ENCODE data around the gene CDC42EP2. TPM values are rescaled to one million over a fixed set of nuclear protein-coding genes. Genes with fewer than 3 reads are reported as not detected.
A peak's percentile ranks its signal among the peaks of the same experiment; 100 is the strongest.

Gene CDC42EP2
- total and polyA plus RNA-seq, 2 donors from 2014 or later = 13.7 to 19.4 TPM

DNA sequence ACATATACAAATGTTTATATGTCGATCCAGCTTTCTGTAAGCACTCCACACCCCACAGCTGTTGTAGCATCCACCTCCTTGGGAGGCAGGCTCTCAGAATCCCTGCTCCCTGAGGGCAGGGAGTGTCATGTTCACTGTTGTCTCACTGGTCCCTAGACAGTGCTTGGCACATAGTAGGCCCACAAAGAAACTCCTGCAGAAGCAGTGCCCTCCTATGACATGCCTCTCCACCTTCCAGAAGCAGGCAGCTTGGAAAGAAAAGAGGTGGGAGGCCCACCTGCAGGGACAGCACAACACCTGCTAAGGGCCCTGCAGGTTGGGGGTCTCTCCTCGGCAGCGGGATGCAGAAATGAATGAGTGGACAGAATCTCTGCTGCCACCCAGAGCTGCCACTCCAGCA, 11.1 kb upstream of the CDC42EP2 start:
- peaks cover 0 to 17% (median 2%) of the 10 kb centered on the region in 3 donors for H3K4me1 ChIP-seq (ENCODE audit: control insufficient read depth in 2 of 3, insufficient read depth in 2 of 3, low read depth in 1 of 3, low read length in 3 of 3)
- no peak overlapping the region for H3K27ac ChIP-seq (ENCODE audit: low read depth in 2 of 2, low read length in 2 of 2)

DNA sequence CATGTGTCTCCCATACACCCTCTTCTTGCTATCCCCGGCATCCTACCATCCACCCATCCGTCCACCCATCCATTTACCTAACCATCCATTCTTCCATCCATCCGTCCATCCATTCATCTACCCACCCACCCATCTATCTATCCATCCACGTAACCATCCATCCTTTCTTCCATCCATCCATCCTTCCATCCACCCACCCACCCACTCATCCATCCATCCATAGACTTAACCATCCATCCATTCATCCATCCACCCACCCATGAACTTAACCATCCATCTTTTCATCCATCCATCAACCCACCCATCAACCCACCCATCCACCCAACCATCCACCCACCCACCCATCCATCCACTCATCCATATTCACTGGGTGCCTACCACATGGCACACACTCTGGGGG, 10.6 kb upstream of the CDC42EP2 start:
- Histone ChIP-seq H3K27ac (ENCODE audit: low read depth in 2 of 2, low read length in 2 of 2) (no peak overlapping the region), H3K4me1 (ENCODE audit: control insufficient read depth in 2 of 3, insufficient read depth in 2 of 3, low read depth in 1 of 3, low read length in 3 of 3) (peaks cover 0 to 18% (median 0%) of the 10 kb centered on the region in 3 donors), H3K4me3 (ENCODE audit: low read length in 3 of 3) (no peak overlapping the region), H3K9ac (ENCODE audit: low read length in 3 of 3) (no peak overlapping the region), H3K27me3 (ENCODE audit: control insufficient read depth, insufficient read depth, low read length) (no peaks in the 10 kb centered on the region), H3K9me3 (ENCODE audit: control insufficient read depth in 2 of 3, insufficient read depth in 1 of 3, low read length in 3 of 3) (no peaks in the 10 kb centered on the region), H3K36me3 (ENCODE audit: control insufficient read depth in 2 of 3, insufficient read depth in 3 of 3, low read length in 3 of 3) (no peaks in the 10 kb centered on the region)
- no peak for FAIRE-seq
- intact Hi-C loops (cut with DNase I) = no loop called here
- DNase-seq = no peak
- TF ChIP-seq, protein P1, sequence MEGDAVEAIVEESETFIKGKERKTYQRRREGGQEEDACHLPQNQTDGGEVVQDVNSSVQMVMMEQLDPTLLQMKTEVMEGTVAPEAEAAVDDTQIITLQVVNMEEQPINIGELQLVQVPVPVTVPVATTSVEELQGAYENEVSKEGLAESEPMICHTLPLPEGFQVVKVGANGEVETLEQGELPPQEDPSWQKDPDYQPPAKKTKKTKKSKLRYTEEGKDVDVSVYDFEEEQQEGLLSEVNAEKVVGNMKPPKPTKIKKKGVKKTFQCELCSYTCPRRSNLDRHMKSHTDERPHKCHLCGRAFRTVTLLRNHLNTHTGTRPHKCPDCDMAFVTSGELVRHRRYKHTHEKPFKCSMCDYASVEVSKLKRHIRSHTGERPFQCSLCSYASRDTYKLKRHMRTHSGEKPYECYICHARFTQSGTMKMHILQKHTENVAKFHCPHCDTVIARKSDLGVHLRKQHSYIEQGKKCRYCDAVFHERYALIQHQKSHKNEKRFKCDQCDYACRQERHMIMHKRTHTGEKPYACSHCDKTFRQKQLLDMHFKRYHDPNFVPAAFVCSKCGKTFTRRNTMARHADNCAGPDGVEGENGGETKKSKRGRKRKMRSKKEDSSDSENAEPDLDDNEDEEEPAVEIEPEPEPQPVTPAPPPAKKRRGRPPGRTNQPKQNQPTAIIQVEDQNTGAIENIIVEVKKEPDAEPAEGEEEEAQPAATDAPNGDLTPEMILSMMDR (IDR thresholded peaks at IDR 0.05; ENCODE audit: borderline replicate concordance, extremely low read depth, insufficient read depth) = no peak

More for the DNA sequence above, 11.1 kb upstream of the CDC42EP2 start:
- Histone ChIP-seq H3K9ac (ENCODE audit: low read length in 3 of 3) (no peak overlapping the region), H3K36me3 (ENCODE audit: control insufficient read depth in 2 of 3, insufficient read depth in 3 of 3, low read length in 3 of 3) (no peaks in the 10 kb centered on the region), H3K4me3 (ENCODE audit: low read length in 3 of 3) (no peak overlapping the region), H3K27me3 (ENCODE audit: control insufficient read depth, insufficient read depth, low read length) (no peaks in the 10 kb centered on the region), H3K9me3 (ENCODE audit: control insufficient read depth in 2 of 3, insufficient read depth in 1 of 3, low read length in 3 of 3) (no peaks in the 10 kb centered on the region)
- TF ChIP-seq, protein P1 (IDR thresholded peaks at IDR 0.05; ENCODE audit: borderline replicate concordance, extremely low read depth, insufficient read depth) = no peak
- DNase-seq = peak in 1 of 5 donors; percentile 40
- no peak for FAIRE-seq
- intact Hi-C loops (cut with DNase I) = no loop called here

GRCh38 chr11:65304613-65305012, 10.1 kb upstream of the CDC42EP2 start:
- H3K27ac ChIP-seq (ENCODE audit: low read depth in 2 of 2, low read length in 2 of 2) = no peak overlapping the region

More at GRCh38 chr11:65304613-65305012, 10.1 kb upstream of the CDC42EP2 start:
- Histone ChIP-seq H3K4me3 (ENCODE audit: low read length in 3 of 3) (no peak overlapping the region), H3K4me1 (ENCODE audit: control insufficient read depth in 2 of 3, insufficient read depth in 2 of 3, low read depth in 1 of 3, low read length in 3 of 3) (peaks cover 0 to 18% (median 0%) of the 10 kb centered on the region in 3 donors), H3K27me3 (ENCODE audit: control insufficient read depth, insufficient read depth, low read length) (no peaks in the 10 kb centered on the region), H3K36me3 (ENCODE audit: control insufficient read depth in 2 of 3, insufficient read depth in 3 of 3, low read length in 3 of 3) (no peaks in the 10 kb centered on the region), H3K9ac (ENCODE audit: low read length in 3 of 3) (no peak overlapping the region), H3K9me3 (ENCODE audit: control insufficient read depth in 2 of 3, insufficient read depth in 1 of 3, low read length in 3 of 3) (no peaks in the 10 kb centered on the region)
- TF ChIP-seq, protein P1 (IDR thresholded peaks at IDR 0.05; ENCODE audit: borderline replicate concordance, extremely low read depth, insufficient read depth) = no peak
- DNase-seq (no peak), FAIRE-seq (no peak)
- intact Hi-C loops (cut with DNase I) = no loop called here
